DMS 273 (cell line): Measurements from ENCODE around the gene TMEM181.
A peak's percentile ranks its signal among the peaks of the same experiment; 100 is the strongest.
"Not testable (repeated sequence)": the region's sequence is repeated elsewhere in the genome, so short reads cannot be mapped to it uniquely, and the experiment has no call there.

ENCODE experiments used
- DNase-seq: peaks from one replicate; lab custom pipeline; 2025; ENCODE audit not compliant: unreplicated experiment; lab: John Stamatoyannopoulos, UW

The TMEM181 gene

DNA sequence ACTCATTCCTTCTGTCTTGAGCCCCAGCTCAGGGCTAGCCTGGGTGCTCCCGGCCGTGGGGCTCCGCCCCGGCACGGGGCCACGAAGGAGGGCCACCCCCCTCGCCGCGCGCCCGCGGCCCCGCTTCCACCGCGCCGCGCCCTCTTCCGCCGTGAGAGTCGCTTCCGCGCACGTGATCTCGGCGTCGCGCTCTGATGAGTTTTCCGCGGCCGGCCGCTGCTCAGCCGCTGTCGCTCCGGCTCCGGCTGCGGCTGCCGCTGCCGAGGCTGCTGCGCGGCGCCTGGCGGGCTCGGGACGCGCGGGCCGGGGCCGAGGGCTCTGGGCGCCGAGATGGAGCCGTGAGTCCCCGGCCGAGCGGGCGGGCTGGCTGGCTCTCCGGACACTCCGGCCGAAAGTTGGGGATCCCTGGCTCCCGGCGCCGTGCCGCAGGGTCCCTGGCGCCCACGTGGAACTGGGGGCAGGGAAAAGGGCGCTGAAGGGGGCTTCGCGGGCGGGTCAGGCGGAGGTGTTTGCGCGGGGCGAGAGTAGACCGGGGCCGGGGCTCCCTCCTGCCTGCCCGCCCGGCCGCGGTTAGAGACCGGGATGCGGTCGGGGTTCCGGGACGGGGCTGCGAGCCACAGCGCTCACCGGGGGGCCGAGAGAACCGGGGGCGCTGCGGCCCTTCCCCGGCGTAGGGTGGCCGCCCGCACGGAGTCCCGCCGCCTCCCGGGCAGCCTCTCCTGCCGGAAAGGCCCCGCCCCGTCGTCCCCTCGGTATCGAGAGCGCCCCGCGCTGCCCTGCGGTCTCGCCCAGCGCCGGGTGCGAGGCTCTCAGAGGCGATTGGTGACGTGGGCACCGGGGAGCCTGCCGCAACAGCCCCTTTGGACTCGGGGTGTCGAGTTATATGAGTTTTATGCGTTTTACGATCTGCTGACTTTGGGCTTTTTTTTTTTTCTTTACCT lies at the start of gene TMEM181:
Gene TMEM181, plus strand, starts transcription at position 197 of the 941 bp plus-strand sequence. Its CDS starts 134 bp downstream, at position 331.
- DNase-seq, result peak; percentile 95

GRCh38 chr6:158512809-158513208 lies 47.1 kb upstream of the TMEM181 start:
- no peak for DNase-seq

DNA sequence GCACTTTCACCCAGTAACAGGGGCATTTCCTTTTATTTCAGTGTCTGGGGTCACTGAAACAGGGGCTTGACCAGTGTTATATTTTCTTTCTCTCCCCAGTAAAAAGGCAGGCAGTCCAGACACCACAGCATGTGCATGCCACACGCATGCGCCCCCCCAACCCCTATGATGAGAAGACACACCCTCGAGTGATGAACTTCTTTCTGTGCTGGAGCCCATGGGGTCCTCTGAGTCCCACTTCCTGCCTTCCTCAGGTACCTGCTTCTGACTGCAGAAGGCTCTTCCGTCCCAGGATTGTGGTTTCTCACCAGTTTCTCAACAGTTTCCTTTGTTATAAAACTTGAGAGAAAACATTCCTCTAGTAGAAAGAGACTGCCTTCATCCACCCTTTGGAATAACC lies 45.7 kb upstream of the TMEM181 start:
- DNase-seq, result no peak

DNA sequence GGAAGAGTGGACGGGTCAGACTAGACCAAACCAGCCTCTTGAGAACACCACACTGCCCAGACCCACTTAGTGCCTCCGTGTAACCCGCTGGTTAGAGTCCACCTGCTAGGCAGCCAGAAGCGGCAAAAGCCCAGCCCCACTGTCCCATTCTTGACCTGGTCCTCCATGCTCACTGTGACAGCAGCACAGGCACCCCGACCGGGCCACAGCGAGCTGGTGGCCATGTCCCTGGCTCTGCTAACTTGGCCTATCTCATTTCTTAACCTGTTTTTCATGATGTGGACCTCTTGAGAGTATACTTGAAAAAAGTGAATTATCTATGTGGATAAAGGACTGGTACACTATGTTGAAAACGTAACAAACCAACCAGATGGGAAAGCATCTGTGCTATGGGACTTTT lies 44.9 kb upstream of the TMEM181 start:
- DNase-seq, result no peak

GRCh38 chr6:158516098-158516497 lies 43.8 kb upstream of the TMEM181 start:
- DNase-seq, result no peak

DNA sequence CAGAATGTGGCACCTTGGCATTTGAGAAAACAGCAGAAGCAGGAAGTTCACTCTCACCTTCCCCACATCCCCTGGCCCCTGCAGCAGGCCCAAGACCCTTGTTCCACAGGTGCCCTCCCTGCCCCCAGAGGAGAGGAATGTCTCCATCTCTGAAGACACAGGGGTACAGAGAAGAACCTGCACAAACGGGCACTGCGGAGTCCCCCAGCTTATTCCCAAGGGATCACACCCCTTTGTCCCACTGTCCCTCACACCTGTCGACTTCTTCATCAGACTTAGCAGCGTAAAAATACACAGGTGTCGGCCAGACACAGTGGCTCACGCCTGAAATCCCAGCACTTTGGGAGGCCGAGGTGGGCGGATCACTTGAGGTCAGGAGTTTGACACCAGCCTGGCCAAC lies 42.9 kb upstream of the TMEM181 start:
- no peak for DNase-seq

- no peak for DNase-seq
These were observed 42.3 kb upstream of the TMEM181 start for GRCh38 chr6:158517581-158517980.

- peak; percentile 84 for DNase-seq
These were observed 41.4 kb upstream of the TMEM181 start for GRCh38 chr6:158518191-158519127.

DNA sequence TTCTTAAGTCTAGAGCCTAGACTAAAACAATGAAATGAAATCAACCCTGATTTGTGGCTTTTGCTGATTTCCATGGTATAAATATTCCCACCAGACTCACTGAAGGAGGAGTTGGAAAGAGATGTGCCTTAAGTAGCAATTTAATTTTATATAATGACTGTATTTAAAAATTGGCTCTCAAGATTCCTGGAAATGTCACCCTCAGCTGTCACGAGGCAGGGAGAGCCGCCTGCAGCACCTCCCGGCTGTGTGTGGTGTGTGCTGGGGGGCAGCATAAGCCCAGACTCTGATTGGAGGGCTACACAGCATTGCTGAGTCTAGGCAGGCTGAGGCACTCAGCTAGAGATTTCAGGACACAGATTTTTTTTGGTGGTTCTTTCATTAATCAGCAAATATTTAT lies 40.6 kb upstream of the TMEM181 start:
- no peak for DNase-seq

DNA sequence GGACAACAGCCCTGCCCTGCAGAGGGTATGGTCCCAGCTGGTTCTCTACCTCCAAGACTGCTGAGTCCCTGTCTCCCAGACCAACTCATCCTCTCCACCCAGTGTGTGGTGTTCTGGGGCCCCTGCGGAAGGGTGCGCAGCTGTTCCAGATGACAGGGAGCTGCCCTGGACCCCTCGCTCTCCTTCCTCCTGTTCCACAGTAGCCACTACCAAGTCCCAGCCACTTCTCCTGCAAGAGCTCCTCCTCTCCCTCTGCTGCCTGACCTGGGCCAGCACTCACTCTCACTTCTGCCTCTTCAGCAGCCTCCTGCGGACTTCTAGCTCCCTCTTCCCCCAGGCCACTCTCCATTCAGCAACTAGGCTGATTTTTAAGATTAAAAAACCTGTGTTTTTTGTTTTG lies 40.1 kb upstream of the TMEM181 start:
- no peak for DNase-seq

GRCh38 chr6:158520975-158521374 lies 38.9 kb upstream of the TMEM181 start:
- DNase-seq, result not testable (repeated sequence)

- DNase-seq, result no peak
These were observed 38.1 kb upstream of the TMEM181 start for GRCh38 chr6:158521759-158522158.

DNA sequence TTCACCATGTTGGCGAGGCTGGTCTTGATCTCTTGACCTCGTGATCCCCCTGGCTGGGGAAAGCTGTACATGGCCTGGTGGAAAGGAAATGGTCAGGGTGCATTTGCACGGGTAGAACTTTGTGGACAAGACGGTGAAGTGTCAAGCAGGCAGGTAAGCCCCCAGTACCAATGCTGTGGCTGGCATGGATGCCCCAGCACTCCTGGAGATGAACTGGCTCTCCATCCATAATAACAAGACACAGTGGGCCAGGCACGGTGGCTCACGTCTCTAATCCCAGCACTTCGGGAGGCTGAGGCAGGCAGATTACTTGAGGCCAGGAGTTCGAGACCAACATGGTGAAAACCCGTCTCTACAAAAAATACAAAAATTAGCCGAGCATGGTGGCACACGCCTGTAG lies 37.3 kb upstream of the TMEM181 start:
- no peak for DNase-seq

DNA sequence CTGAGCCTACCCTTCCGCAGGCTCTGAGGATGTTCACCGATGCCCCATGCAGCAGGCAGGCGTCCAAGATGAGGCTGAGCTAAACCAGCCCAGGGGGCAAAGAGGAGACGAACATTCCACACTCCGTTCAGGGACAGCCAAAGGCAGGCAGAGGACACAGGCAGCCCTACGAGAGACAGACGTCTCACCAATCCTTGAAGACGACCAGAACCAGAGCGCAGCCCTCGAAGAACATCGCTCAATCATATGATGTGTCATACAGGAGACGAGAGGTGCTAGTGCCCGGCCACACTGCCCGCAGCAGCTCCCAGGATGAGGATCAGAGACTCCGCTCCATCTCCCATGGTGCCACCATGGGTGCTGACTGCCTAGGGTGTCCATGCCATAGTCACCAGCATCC lies 35.6 kb upstream of the TMEM181 start:
- DNase-seq, result no peak

- DNase-seq, result not testable (repeated sequence)
These were observed 32.0 kb upstream of the TMEM181 start for GRCh38 chr6:158527858-158528257.

- DNase-seq, result no peak
These were observed 31.1 kb upstream of the TMEM181 start for GRCh38 chr6:158528826-158529225.

- no peak for DNase-seq
These were observed 30.3 kb upstream of the TMEM181 start for GRCh38 chr6:158529629-158530028.

DNA sequence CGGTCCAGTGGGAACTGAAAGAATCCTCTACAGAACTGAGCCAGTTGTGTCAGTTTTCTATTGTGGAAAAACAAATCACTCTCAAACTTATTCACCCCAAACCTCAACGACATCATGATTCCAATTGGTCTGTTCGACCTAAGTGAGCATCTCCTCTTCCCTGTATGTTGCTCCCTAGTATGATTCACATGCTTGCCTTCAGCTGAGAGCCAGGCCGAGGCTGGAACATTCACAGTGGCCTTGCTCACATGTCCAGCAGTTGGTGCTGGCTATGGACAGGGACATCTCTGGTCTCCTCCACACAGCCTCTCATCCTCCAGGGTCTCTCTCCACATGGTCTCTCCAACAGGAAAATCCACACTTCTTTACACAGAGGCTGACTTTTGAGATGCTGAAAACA lies 28.3 kb upstream of the TMEM181 start:
- no peak for DNase-seq

GRCh38 chr6:158531970-158532369 lies 27.9 kb upstream of the TMEM181 start:
- DNase-seq, result no peak

GRCh38 chr6:158536084-158536890 lies 23.6 kb upstream of the TMEM181 start:
- DNase-seq, result peak; percentile 90
